ENCODE measurements around the gene SHISA6.

Gene SHISA6

DNA sequence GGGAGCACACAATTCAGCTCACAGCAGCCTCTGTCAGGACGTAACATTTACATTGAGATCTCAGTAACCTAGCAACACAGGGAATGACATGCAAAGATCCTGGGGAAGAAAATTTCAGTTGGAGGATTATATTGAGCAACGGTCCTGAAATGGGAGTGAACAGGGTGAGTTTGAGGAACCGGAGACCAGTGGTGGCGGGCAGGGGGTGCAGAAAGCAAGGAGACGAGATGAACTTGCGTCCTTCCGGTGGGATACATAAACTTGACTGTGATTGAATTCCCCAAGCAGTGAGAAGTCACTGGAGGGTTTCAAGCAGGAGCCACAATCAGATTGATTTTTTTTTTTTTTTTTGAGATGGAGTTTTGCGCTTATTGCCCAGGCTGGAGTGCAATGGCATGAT lies 51.5 kb downstream of the SHISA6 start:
- ATAC-seq: no peak
- TF ChIP-seq, protein P1, sequence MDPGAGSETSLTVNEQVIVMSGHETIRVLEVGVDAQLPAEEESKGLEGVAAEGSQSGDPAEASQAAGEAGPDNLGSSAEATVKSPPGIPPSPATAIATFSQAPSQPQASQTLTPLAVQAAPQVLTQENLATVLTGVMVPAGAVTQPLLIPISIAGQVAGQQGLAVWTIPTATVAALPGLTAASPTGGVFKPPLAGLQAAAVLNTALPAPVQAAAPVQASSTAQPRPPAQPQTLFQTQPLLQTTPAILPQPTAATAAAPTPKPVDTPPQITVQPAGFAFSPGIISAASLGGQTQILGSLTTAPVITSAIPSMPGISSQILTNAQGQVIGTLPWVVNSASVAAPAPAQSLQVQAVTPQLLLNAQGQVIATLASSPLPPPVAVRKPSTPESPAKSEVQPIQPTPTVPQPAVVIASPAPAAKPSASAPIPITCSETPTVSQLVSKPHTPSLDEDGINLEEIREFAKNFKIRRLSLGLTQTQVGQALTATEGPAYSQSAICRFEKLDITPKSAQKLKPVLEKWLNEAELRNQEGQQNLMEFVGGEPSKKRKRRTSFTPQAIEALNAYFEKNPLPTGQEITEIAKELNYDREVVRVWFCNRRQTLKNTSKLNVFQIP (CRISPR knock-in tag; IDR thresholded peaks at IDR 0.05; ENCODE audit: borderline replicate concordance, low read depth): no peak

DNA sequence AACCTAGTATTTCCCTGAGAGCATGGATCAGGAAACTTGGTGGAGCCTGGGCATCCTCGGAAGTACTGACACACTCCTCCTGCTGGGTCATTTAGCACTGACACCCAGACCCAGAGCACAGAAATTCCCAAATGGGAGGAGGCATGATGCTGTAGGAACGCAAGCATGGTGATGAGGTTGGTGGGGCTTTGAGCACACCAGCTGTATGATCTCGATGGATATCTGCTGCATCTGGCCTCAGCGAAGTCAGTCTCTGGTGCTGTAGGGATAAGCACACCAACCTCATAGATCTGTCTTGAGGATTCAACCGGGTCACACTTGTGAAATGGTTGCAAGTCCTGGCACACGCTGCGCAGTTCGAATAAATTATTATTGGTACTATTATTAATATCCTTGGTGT lies 52.5 kb downstream of the SHISA6 start:
- no peak for ATAC-seq
- TF ChIP-seq ZNF8 (CRISPR knock-in tag; IDR thresholded peaks at IDR 0.05) (no peak), ZFP30 (CRISPR knock-in tag; IDR thresholded peaks at IDR 0.05) (no peak)

DNA sequence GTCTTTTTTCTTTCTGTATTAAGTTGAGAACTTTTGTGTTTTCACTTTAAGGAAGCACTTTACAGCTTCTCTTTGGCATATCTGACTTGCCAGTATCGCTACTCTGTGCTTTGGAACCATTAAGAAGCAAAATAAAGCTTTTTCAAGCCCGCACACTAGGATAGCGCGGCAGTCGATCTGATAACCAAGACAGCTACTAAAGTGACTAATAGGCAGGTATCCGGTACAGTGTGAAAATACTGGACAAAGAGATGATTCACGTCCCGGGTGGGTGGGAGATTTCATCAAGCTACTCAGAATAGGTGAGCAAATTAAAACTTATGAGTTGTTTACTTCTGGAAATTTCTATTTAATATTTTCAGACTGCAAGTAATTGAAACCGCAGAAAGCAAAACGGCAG lies 53.8 kb downstream of the SHISA6 start:
- ATAC-seq: no peak
- TF ChIP-seq, protein P2, sequence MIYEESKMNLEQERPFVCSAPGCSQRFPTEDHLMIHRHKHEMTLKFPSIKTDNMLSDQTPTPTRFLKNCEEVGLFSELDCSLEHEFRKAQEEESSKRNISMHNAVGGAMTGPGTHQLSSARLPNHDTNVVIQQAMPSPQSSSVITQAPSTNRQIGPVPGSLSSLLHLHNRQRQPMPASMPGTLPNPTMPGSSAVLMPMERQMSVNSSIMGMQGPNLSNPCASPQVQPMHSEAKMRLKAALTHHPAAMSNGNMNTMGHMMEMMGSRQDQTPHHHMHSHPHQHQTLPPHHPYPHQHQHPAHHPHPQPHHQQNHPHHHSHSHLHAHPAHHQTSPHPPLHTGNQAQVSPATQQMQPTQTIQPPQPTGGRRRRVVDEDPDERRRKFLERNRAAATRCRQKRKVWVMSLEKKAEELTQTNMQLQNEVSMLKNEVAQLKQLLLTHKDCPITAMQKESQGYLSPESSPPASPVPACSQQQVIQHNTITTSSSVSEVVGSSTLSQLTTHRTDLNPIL (CRISPR knock-in tag; IDR thresholded peaks at IDR 0.05; ENCODE audit: low read depth): no peak
- TF ChIP-seq, protein P1 (CRISPR knock-in tag; IDR thresholded peaks at IDR 0.05; ENCODE audit: borderline replicate concordance, low read depth): no peak
- TF ChIP-seq, protein P3, sequence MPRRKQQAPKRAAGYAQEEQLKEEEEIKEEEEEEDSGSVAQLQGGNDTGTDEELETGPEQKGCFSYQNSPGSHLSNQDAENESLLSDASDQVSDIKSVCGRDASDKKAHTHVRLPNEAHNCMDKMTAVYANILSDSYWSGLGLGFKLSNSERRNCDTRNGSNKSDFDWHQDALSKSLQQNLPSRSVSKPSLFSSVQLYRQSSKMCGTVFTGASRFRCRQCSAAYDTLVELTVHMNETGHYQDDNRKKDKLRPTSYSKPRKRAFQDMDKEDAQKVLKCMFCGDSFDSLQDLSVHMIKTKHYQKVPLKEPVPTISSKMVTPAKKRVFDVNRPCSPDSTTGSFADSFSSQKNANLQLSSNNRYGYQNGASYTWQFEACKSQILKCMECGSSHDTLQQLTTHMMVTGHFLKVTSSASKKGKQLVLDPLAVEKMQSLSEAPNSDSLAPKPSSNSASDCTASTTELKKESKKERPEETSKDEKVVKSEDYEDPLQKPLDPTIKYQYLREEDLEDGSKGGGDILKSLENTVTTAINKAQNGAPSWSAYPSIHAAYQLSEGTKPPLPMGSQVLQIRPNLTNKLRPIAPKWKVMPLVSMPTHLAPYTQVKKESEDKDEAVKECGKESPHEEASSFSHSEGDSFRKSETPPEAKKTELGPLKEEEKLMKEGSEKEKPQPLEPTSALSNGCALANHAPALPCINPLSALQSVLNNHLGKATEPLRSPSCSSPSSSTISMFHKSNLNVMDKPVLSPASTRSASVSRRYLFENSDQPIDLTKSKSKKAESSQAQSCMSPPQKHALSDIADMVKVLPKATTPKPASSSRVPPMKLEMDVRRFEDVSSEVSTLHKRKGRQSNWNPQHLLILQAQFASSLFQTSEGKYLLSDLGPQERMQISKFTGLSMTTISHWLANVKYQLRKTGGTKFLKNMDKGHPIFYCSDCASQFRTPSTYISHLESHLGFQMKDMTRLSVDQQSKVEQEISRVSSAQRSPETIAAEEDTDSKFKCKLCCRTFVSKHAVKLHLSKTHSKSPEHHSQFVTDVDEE (CRISPR knock-in tag; IDR thresholded peaks at IDR 0.05): no peak
- TF ChIP-seq RARB (CRISPR knock-in tag; IDR thresholded peaks at IDR 0.05): no peak
- no peak for TF ChIP-seq TOX (CRISPR knock-in tag; IDR thresholded peaks at IDR 0.05; ENCODE audit: borderline replicate concordance)
- no peak for TF ChIP-seq ESRRG (CRISPR knock-in tag; IDR thresholded peaks at IDR 0.05)
- no peak for TF ChIP-seq TCF4 (CRISPR knock-in tag; IDR thresholded peaks at IDR 0.05; ENCODE audit: borderline replicate concordance)
- no peak for TF ChIP-seq PPARA (CRISPR knock-in tag; IDR thresholded peaks at IDR 0.05; ENCODE audit: borderline replicate concordance)
- no peak for TF ChIP-seq ZNF70 (CRISPR knock-in tag; IDR thresholded peaks at IDR 0.05)
- TF ChIP-seq, protein P4, sequence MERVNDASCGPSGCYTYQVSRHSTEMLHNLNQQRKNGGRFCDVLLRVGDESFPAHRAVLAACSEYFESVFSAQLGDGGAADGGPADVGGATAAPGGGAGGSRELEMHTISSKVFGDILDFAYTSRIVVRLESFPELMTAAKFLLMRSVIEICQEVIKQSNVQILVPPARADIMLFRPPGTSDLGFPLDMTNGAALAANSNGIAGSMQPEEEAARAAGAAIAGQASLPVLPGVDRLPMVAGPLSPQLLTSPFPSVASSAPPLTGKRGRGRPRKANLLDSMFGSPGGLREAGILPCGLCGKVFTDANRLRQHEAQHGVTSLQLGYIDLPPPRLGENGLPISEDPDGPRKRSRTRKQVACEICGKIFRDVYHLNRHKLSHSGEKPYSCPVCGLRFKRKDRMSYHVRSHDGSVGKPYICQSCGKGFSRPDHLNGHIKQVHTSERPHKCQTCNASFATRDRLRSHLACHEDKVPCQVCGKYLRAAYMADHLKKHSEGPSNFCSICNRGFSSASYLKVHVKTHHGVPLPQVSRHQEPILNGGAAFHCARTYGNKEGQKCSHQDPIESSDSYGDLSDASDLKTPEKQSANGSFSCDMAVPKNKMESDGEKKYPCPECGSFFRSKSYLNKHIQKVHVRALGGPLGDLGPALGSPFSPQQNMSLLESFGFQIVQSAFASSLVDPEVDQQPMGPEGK (CRISPR knock-in tag; IDR thresholded peaks at IDR 0.05; ENCODE audit: borderline replicate concordance): no peak
- no peak for TF ChIP-seq ISL1 (CRISPR knock-in tag; IDR thresholded peaks at IDR 0.05)
- no peak for TF ChIP-seq OSR1 (CRISPR knock-in tag; IDR thresholded peaks at IDR 0.05)
- TF ChIP-seq ZC3H10 (CRISPR knock-in tag; IDR thresholded peaks at IDR 0.05): no peak
- TF ChIP-seq GLIS3 (CRISPR knock-in tag; IDR thresholded peaks at IDR 0.05): no peak
- no peak for TF ChIP-seq ZNF8 (CRISPR knock-in tag; IDR thresholded peaks at IDR 0.05)
- TF ChIP-seq ARNTL (CRISPR knock-in tag; IDR thresholded peaks at IDR 0.05; ENCODE audit: borderline replicate concordance, low read depth): no peak
- no peak for TF ChIP-seq CSDC2 (CRISPR knock-in tag; IDR thresholded peaks at IDR 0.05)
- TF ChIP-seq ZNF565 (CRISPR knock-in tag; conservative IDR thresholded peaks at IDR 0.05; ENCODE audit: low read depth): no peak
- TF ChIP-seq, protein P5, sequence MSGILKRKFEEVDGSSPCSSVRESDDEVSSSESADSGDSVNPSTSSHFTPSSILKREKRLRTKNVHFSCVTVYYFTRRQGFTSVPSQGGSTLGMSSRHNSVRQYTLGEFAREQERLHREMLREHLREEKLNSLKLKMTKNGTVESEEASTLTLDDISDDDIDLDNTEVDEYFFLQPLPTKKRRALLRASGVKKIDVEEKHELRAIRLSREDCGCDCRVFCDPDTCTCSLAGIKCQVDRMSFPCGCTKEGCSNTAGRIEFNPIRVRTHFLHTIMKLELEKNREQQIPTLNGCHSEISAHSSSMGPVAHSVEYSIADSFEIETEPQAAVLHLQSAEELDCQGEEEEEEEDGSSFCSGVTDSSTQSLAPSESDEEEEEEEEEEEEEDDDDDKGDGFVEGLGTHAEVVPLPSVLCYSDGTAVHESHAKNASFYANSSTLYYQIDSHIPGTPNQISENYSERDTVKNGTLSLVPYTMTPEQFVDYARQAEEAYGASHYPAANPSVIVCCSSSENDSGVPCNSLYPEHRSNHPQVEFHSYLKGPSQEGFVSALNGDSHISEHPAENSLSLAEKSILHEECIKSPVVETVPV (CRISPR knock-in tag; IDR thresholded peaks at IDR 0.05): no peak
- TF ChIP-seq ZFP30 (CRISPR knock-in tag; IDR thresholded peaks at IDR 0.05): no peak

Data from SK-N-SH treated with all-trans-retinoic acid at 6 μM for 48 hours (cell line).